Stimulated activated CD8-positive, alpha-beta memory T cell treated with anti-CD3 and anti-CD28 coated beads, Interleukin-7, amount 100 ng/mL, for 24 hours (primary cell): ENCODE measurements around the gene MUCL1.
"Not testable (repeated sequence)": the region's sequence is repeated elsewhere in the genome, so short reads cannot be mapped to it uniquely, and the experiment has no call there.

Experiments
- DNase-seq: peaks from one replicate; pipeline ENCODE4 v3.0.0-alpha.2; 2020; ENCODE audit warnings: low read depth

Gene MUCL1, protein sequence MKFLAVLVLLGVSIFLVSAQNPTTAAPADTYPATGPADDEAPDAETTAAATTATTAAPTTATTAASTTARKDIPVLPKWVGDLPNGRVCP

GRCh38 chr12:54853933-54854538 lies at the start of gene MUCL1:
Gene MUCL1, plus strand, starts transcription at chr12:54854516. Its CDS starts 67 bp downstream, at chr12:54854583.
- DNase-seq = peak; percentile 47

DNA sequence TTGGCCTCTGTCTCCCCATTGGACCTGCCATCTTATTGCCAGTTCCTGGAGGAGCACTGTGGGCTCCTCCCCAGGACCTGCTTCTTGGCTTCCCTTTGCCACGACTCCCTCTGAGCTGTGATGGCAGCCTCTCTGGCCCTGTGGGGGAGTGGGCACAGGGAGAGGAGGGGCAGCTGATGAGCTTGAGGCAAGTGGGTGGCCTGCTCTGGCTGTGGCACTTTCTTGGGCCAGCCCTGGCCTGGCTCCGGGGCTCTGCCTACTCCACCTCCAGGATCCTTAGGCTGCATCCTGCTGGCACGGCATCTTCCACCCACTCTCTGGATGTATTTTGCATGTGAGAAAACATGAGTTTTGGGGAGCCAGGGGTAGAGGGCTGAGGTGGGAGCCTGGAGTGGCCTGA lies 32.6 kb upstream of the MUCL1 start:
- no peak for DNase-seq

DNA sequence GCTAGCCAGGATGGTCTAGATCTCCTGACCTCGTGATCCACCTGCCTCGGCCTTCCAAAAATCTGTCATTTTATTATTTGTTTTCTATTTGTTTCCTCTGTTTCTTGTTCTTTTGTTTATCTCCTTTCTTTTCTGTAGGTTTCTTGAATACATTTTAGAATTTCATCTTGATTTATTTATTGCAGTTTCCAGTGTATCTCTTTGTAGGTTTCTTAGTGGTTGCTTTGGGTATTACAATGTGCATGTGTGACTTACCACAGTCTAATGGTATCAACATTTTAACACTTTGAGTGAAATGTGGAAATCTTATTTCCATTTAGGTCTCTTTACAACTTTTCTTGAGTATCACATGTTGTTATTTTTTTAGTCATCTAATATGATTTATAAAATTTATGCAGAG lies 29.9 kb upstream of the MUCL1 start:
- no peak for DNase-seq

DNA sequence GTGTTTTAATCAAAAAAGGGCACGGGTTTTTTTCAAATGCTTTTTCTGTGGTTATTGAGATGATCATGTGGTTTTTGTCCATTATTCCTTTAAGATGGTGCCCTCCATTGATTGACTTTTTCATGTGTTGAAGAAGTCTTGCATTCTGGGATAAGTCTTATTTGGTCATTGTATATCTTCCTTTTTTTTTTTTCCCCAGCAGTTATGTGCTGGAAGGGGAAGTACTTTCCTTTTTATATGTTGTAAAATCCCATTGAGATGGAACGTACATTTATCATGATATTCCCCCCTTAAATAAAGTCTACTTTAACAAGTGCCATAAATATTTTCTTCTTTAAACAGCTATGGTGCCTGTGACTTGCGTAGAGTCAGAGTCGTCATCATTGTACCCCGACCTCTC lies 24.8 kb upstream of the MUCL1 start:
- no peak for DNase-seq

DNA sequence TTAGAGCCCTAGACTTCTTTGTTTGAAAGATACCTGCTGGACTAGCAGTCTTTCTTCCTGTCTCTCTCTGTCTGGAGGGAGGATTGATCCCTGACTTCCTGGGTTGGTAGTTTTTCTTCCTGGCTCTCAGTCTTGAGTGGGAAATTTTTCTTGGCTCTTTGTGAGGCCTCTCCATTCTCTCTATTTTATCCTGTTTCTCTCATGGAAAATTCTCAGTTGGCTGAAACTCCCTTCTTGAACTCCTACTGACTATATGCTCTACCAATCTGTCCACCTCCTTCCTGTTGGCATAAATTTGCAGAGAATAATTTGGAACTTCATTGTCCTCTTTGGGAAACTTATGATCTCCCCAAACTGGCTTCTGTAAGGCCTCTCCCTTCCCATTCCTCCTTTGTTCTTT lies 24.1 kb upstream of the MUCL1 start:
- no peak for DNase-seq

GRCh38 chr12:54831631-54832030 lies 22.7 kb upstream of the MUCL1 start:
- DNase-seq = no peak

DNA sequence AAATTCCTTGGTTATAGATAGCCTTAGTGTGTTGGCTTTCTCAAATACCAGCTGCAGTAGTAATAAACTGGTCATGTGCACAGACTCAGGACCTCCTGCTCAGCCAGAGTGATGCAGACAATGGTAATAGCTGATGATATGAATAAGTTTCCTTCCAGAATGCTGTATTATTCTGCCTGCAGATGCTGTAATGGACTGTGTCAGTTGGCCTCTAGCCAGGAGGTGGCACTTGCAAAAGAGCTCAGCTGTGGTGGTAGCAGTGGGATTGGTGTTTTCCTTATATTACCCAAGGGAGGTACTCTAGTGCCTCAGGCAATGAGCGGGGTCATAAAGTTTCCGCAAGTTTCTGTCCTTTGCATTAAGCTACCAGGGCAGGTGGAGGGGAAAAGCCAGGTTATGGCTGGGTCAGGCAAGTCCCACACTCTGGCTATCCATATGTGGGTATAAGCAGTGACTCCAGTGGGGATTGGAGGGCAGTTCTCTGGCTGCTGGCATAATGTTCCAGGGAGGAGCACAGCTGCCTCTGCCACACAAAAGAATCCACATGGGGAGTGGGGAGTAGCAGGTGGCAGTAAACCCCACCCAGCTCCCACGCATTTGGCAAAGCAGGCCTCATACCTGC lies 14.0 kb upstream of the MUCL1 start:
- no peak for DNase-seq

DNA sequence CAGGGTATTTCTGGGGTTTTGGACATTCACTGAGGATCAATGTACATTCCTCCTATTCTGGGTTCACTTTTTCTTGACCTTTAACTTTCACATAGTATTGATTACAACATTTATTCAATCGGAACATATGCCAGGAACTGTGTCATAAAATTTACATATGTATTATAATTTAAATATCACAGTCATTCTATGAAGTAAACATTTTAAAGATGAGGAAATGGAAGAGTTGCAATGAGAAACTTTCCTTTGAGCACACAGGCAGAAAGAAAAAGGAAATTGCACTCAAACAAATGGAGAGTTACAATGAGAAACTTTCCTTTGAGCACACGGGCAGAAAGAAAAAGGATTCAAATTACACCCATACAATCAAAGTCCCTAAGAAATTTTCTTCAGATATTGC lies 3.1 kb downstream of the MUCL1 start:
- DNase-seq = no peak

DNA sequence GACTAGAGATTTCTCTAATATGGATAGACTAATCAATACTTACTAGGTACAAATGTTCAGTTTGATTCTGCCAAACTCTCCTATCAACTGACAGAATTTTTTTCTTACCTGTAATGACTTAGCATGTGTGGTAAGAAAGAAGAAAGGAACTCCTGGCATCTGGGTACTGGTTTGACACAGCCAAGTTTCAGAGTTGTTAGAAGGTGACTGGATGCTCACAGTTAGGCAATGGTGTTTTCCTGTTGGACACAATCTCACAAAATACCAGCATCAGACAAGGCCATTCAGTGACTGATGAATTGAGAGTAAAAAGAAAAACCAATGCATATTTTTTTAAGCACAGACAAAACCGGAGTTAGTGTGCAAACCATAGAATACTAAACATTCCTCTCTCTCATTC lies 4.2 kb downstream of the MUCL1 start:
- DNase-seq = no peak

DNA sequence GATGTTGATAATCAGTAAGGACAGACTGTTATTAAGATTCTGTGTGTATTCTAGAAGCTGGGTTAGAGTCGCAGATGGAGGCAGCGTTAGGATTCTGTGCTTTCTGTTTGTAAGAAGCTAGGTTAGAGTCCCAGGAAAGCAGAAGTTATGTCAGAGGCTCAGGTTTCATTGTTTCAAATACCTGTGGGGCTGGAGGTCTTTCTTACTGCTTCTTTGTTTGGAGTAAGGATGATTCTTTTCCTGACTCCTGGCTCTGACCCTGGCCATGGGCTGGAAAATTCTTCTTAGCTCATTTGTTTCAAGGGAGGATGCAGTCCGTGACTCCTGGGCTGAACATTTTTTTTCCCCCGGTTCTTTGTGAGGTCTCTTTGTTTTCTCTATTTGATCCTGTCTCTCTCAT lies 5.2 kb downstream of the MUCL1 start:
- no peak for DNase-seq

DNA sequence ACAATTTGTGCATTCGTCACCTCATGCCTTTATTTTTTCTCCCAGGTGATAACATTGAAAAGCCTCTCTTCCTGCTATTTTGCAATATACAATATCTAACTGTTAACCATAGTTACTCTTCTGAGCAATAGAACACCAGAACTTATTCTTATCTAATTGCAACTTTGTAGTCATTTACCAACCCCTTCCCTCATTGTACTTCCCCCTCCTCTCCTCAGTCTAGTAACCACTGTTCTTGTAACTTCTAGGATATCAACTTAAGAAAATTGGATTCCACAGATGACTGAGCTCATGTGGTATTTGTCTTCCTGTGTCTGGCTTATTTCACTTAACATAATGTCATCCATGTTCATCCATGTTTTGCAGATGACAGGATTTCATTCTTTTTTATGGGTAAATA lies 7.6 kb downstream of the MUCL1 start:
- no peak for DNase-seq

DNA sequence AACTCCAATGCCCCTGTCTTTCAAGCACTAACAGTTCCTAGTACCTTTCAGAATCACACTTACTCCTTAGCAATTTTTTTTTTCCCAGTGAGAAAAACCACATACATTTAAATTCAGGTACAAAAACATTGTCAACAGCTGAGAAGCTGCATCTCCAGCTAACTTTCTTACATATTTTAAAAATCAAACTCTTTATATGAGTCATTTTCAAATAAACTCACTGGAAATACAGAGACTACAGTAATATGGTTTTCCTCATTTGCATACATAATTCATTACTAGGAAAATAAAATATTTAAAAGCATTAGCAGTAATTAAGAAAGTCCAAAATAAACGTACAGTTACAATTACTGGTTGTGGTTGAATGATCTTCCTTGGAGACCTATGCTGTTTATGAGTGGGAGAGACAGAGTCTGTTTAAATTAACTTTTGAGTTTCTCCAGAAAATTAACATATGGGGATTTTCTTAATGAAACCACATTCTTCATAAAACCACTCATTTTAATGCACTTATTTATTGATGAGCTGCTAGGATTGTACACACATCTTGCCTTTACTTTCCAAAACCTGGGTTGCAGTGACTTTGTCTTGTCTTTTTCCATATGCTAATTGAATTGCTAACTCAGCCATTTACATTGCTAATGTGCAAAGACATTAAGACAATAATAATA lies 9.8 kb downstream of the MUCL1 start:
- DNase-seq = no peak

GRCh38 chr12:54865683-54866324 lies 11.5 kb downstream of the MUCL1 start:
- no peak for DNase-seq

DNA sequence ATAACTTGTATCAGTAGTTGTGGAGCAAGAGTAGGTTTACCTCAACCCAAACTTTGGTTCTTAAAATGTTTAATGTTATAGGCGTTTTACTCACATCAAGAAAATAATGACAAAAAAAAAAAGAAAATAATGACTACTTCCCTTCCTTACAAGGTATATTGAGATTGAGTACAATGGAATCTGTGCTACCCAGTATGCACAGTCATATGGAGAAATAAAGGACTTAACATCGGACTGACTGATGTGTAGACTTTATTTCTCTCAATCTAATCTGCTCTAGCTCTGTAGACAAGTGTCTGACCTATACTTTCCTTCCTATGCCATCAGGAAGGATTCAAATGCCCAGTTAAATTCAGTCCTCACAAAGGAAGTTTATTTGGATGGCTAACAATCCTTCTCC lies 14.4 kb downstream of the MUCL1 start:
- DNase-seq = no peak

GRCh38 chr12:54870048-54870447 lies 15.7 kb downstream of the MUCL1 start:
- DNase-seq = no peak

DNA sequence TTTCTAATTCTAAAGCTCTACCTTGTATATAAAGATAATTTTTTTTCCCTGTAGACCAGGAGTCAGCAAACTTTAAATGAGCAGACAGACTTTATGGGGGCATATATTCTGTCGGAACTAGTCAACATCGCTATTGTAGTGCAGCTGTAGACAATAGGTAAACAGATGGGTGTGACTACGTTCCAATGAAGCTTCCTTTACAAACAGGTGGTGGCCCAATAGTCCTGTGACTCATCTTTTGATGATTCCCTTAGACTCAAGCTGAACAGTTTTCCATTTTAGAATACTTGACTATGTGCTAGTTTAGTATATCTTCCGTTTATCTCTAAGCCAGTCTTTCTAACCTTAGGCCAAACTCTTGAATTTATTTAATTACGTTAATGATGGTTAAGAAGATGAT lies 16.3 kb downstream of the MUCL1 start:
- DNase-seq = no peak

DNA sequence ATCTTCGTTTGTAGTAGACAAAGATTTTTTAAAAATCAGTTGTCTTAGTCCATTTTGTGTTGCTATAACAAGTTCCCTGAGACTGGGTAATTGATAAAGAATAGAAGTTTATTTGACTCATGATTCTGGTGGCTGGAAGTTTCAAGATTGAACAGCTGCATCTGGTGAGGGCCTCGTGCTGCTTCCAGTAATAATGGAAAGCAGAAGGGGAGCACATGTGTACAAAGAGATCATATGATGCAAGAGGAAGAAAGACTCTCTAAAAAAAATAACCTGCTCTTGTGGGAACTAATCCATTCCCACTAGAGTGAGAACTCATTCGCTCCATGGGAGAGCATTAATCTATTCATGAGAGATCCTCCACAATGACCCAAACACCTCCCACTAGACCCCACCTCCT lies 24.8 kb downstream of the MUCL1 start:
- DNase-seq = no peak

GRCh38 chr12:54879579-54879978 lies 25.3 kb downstream of the MUCL1 start:
- DNase-seq = no peak

DNA sequence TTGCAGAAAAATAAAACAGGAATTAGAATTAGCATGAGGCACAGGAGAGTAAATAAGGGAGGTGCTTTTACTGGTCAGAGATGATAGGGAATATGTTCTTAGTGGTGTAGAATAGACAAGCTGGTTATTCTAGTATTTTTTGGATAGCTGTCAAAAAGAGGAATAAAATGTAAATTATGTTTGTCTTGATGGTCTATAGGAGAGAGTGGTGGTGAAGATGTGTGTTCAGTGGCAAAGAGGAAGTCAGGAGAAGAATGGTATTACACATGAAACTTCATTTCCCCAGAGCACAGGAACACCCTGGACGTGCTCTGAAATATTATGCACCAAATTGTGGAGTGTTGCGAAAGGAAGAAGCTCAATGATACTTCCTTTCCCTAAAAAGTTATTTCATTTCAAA lies 27.8 kb downstream of the MUCL1 start:
- no peak for DNase-seq

DNA sequence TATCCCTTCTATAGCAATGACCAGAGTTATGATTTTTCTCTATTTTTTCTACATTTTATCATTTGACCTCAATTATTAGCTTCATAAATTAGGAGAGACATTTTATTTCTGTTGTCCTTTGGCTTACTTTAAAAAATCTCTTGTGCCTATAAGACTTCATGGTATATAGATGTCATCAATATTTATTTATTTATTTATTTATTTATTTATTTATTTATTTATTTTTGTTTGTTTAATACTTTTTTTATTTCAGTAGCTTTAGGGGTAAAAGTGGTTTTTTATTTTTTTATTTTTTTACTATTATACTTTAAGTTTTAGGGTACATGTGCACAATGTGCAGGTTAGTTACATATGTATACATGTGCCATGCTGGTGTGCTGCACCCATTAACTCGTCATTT lies 28.3 kb downstream of the MUCL1 start:
- not testable (repeated sequence) for DNase-seq

GRCh38 chr12:54888428-54888827 lies 34.1 kb downstream of the MUCL1 start:
- DNase-seq = not testable (repeated sequence)

- DNase-seq = no peak
Measured at GRCh38 chr12:54890339-54890738, 36.0 kb downstream of the MUCL1 start.
